ENCODE results near the gene TMPRSS11F. TPM values are rescaled to one million over a fixed set of nuclear protein-coding genes. Genes with fewer than 3 reads are reported as not detected.
"Not testable (repeated sequence)": the region's sequence is repeated elsewhere in the genome, so short reads cannot be mapped to it uniquely, and the experiment has no call there.

The TMPRSS11F gene
- total RNA-seq, result not detected

- DNase-seq (ENCODE audit: extremely low spot score), result no peak
- no peak within 1 kb of the TSS for H3K27ac ChIP-seq (replicated peaks in 1 of 4)
- TF ChIP-seq POLR2AphosphoS5 (IDR thresholded peaks at IDR 0.05) (no peak), CTCF (IDR thresholded peaks at IDR 0.05) (no peak), EP300 (IDR thresholded peaks at IDR 0.05) (no peak), POLR2A (IDR thresholded peaks at IDR 0.05; ENCODE audit: low read depth) (no peak)
- no peaks in the 10 kb centered on the region for H3K4me1 ChIP-seq
- 48% methylated on average over 3 of the region's 3 CpGs for WGBS
- intact Hi-C loops (cut with DNase I), result no loop called here
- H3K36me3 ChIP-seq, result no peaks in the 10 kb centered on the region
- peaks cover 0 to 8% (median 0%) of the 10 kb centered on the region in 4 donors for H3K9me3 ChIP-seq
- no peak within 1 kb of the TSS for H3K4me3 ChIP-seq
- H3K27me3 ChIP-seq, result no peaks in the 10 kb centered on the region
Observed at GRCh38 chr4:68129793-68130192, at the start of gene TMPRSS11F. Gene TMPRSS11F, minus strand, starts transcription at chr4:68129869. Its CDS starts 49 bp downstream, at chr4:68129820.

- Histone ChIP-seq H3K4me3 (no peak overlapping the region), H3K9me3 (no peaks in the 10 kb centered on the region), H3K36me3 (no peaks in the 10 kb centered on the region), H3K27ac (replicated peaks in 1 of 4) (no peak overlapping the region), H3K27me3 (peaks cover 0 to 7% (median 0%) of the 10 kb centered on the region in 4 donors), H3K4me1 (no peaks in the 10 kb centered on the region)
- 37% methylated on average over 2 of the region's 2 CpGs for WGBS
- DNase-seq (ENCODE audit: extremely low spot score), result no peak
- intact Hi-C loops (cut with DNase I), result no loop called here
- TF ChIP-seq EP300 (IDR thresholded peaks at IDR 0.05), result no peak
- TF ChIP-seq POLR2AphosphoS5 (IDR thresholded peaks at IDR 0.05), result no peak
- no peak for TF ChIP-seq POLR2A (IDR thresholded peaks at IDR 0.05; ENCODE audit: low read depth)
- no peak for TF ChIP-seq CTCF (IDR thresholded peaks at IDR 0.05)
Observed at GRCh38 chr4:68176904-68177303, 47.2 kb upstream of the TMPRSS11F start.

- intact Hi-C loops (cut with DNase I), result no loop called here
Observed at GRCh38 chr4:68176500-68176899, 46.8 kb upstream of the TMPRSS11F start.

GRCh38 chr4:68175562-68176155, 46.0 kb upstream of the TMPRSS11F start:
- Histone ChIP-seq H3K36me3 (no peaks in the 10 kb centered on the region), H3K27me3 (peaks cover 0 to 7% (median 0%) of the 10 kb centered on the region in 4 donors), H3K4me3 (no peak overlapping the region), H3K27ac (replicated peaks in 1 of 4) (no peak overlapping the region), H3K9me3 (no peaks in the 10 kb centered on the region), H3K4me1 (no peaks in the 10 kb centered on the region)
- DNase-seq (ENCODE audit: extremely low spot score), result no peak
- no peak for TF ChIP-seq POLR2AphosphoS5 (IDR thresholded peaks at IDR 0.05)
- TF ChIP-seq CTCF (IDR thresholded peaks at IDR 0.05), result peak in 2 of 3 experiments; percentile 38 to 41
- TF ChIP-seq POLR2A (IDR thresholded peaks at IDR 0.05; ENCODE audit: low read depth), result no peak
- no peak for TF ChIP-seq EP300 (IDR thresholded peaks at IDR 0.05)
- WGBS, result 38% methylated on average over 6 of the region's 6 CpGs
- intact Hi-C loops (cut with DNase I), result no loop called here

More at GRCh38 chr4:68176500-68176899, 46.8 kb upstream of the TMPRSS11F start:
- TF ChIP-seq POLR2A (IDR thresholded peaks at IDR 0.05; ENCODE audit: low read depth) (no peak), CTCF (IDR thresholded peaks at IDR 0.05) (no peak), EP300 (IDR thresholded peaks at IDR 0.05) (no peak), POLR2AphosphoS5 (IDR thresholded peaks at IDR 0.05) (no peak)
- no peak for DNase-seq (ENCODE audit: extremely low spot score)
- 31% methylated on average over 1 of the region's 1 CpG for WGBS
- no peaks in the 10 kb centered on the region for H3K4me1 ChIP-seq
- H3K36me3 ChIP-seq, result no peaks in the 10 kb centered on the region
- peaks cover 0 to 7% (median 0%) of the 10 kb centered on the region in 4 donors for H3K27me3 ChIP-seq
- no peak overlapping the region for H3K27ac ChIP-seq (replicated peaks in 1 of 4)
- H3K4me3 ChIP-seq, result no peak overlapping the region
- no peaks in the 10 kb centered on the region for H3K9me3 ChIP-seq

GRCh38 chr4:68174389-68174788, 44.7 kb upstream of the TMPRSS11F start:
- WGBS, result 70% methylated on average over 2 of the region's 2 CpGs
- intact Hi-C loops (cut with DNase I), result not testable (repeated sequence)

GRCh38 chr4:68172147-68172546, 42.5 kb upstream of the TMPRSS11F start:
- WGBS, result 75% methylated on average over 6 of the region's 6 CpGs
- H3K36me3 ChIP-seq; H3K9me3 ChIP-seq; intact Hi-C loops (cut with DNase I); H3K4me3 ChIP-seq; H3K27me3 ChIP-seq; DNase-seq (ENCODE audit: extremely low spot score); H3K4me1 ChIP-seq; H3K27ac ChIP-seq (replicated peaks in 1 of 4): not testable (repeated sequence)

More at GRCh38 chr4:68174389-68174788, 44.7 kb upstream of the TMPRSS11F start:
- H3K4me3 ChIP-seq; H3K9me3 ChIP-seq; DNase-seq (ENCODE audit: extremely low spot score); H3K27me3 ChIP-seq; H3K36me3 ChIP-seq; H3K27ac ChIP-seq (replicated peaks in 1 of 4); H3K4me1 ChIP-seq: not testable (repeated sequence)

Data from esophagus muscularis mucosa (tissue), 4 donors.